HG03159 (cell line): ENCODE measurements around the gene MATN4.

Source experiments
- ATAC-seq: cut with Tn5 transposase; IDR thresholded peaks from one replicate; pipeline ENCODE4 v1.9.1; 2021; ENCODE audit warnings: mild to moderate bottlenecking, moderate library complexity; ENCODE audit not compliant: unreplicated experiment

MATN4 gene

GRCh38 chr20:45257161-45257560 lies 50.9 kb downstream of the MATN4 start:
- no peak for ATAC-seq

- no peak for ATAC-seq
Measured at GRCh38 chr20:45254383-45255262, 53.5 kb downstream of the MATN4 start, which contains the start of gene SLPI. Gene SLPI (minus strand): TSS chr20:45254564. CDS start chr20:45254543, 21 bp downstream.

GRCh38 chr20:45253261-45253660 lies 54.8 kb downstream of the MATN4 start:
- no peak for ATAC-seq

- no peak for ATAC-seq
Measured at GRCh38 chr20:45251884-45252560, 56.1 kb downstream of the MATN4 start.

- no peak for ATAC-seq
Measured at GRCh38 chr20:45248609-45249008, 59.5 kb downstream of the MATN4 start.

- no peak for ATAC-seq
Measured at GRCh38 chr20:45247865-45248264, 60.2 kb downstream of the MATN4 start.

- no peak for ATAC-seq
Measured at GRCh38 chr20:45246109-45246508, 62.0 kb downstream of the MATN4 start.
